IPS-18a (cell line): ENCODE data around the gene PPP1R14C.
"Not testable (repeated sequence)": the region's sequence is repeated elsewhere in the genome, so short reads cannot be mapped to it uniquely, and the experiment has no call there.

Experiments
- H3K27ac ChIP-seq: one replicate; pipeline ENCODE4 v1.5.1; 2013; ENCODE audit warnings: low read length
- H3K27me3 ChIP-seq: one replicate; pipeline ENCODE4 v1.6.1; 2013; ENCODE audit warnings: mild to moderate bottlenecking, low read length; ENCODE audit not compliant: control insufficient read depth, insufficient read depth
- H3K36me3 ChIP-seq: one replicate; pipeline ENCODE4 v1.6.1; 2013; ENCODE audit warnings: low read depth, low read length; ENCODE audit not compliant: control insufficient read depth
- H3K4me1 ChIP-seq: one replicate; pipeline ENCODE4 v1.6.1; 2013; ENCODE audit warnings: low read depth, low read length; ENCODE audit not compliant: control insufficient read depth
- H3K4me3 ChIP-seq: one replicate; pipeline ENCODE4 v1.5.1; 2013; ENCODE audit warnings: low read length
- H3K9ac ChIP-seq: one replicate; pipeline ENCODE4 v1.6.1; 2013; ENCODE audit warnings: mild to moderate bottlenecking, low read length, moderate library complexity
- H3K9me3 ChIP-seq: one replicate; pipeline ENCODE4 v1.6.1; 2013; ENCODE audit warnings: low read depth, low read length; ENCODE audit not compliant: control insufficient read depth

PPP1R14C gene

GRCh38 chr6:150118627-150119026 lies 24.2 kb upstream of the PPP1R14C start:
- no peaks in the 10 kb centered on the region for H3K4me1 ChIP-seq
- H3K9ac ChIP-seq: no peak overlapping the region
- no peaks in the 10 kb centered on the region for H3K36me3 ChIP-seq
- H3K27ac ChIP-seq: no peak overlapping the region
- no peaks in the 10 kb centered on the region for H3K27me3 ChIP-seq
- no peaks in the 10 kb centered on the region for H3K9me3 ChIP-seq
- no peak overlapping the region for H3K4me3 ChIP-seq

GRCh38 chr6:150119173-150119572 lies 23.7 kb upstream of the PPP1R14C start:
- H3K4me1 ChIP-seq: no peaks in the 10 kb centered on the region
- no peak overlapping the region for H3K4me3 ChIP-seq
- H3K27me3 ChIP-seq: no peaks in the 10 kb centered on the region
- no peak overlapping the region for H3K27ac ChIP-seq
- no peaks in the 10 kb centered on the region for H3K36me3 ChIP-seq
- H3K9me3 ChIP-seq: no peaks in the 10 kb centered on the region
- H3K9ac ChIP-seq: no peak overlapping the region

DNA sequence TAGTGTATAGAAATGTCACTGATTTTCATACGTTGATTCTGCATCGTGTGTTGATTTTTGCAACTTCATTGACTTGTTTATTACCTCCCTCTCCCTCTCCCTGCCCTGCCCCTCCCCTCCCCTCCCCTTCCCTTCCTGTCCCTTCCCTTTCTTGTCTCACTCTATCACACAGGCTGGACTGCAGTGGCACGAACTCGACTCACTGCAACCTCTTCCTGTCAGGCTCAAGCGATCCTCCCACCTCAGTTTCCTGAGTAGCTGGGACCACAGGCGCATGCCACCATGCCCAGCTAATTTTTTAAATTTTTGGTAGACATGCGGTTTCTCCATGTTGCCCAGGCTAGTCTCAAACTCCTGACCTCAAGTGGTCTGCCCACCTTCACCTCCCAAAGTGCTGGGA lies 19.2 kb upstream of the PPP1R14C start:
- H3K4me1 ChIP-seq: no peaks in the 10 kb centered on the region
- no peak overlapping the region for H3K4me3 ChIP-seq
- no peaks in the 10 kb centered on the region for H3K9me3 ChIP-seq
- H3K36me3 ChIP-seq: no peaks in the 10 kb centered on the region
- H3K27me3 ChIP-seq: no peaks in the 10 kb centered on the region
- no peak overlapping the region for H3K27ac ChIP-seq
- H3K9ac ChIP-seq: no peak overlapping the region

- H3K9ac ChIP-seq: no peak overlapping the region
- no peaks in the 10 kb centered on the region for H3K4me1 ChIP-seq
- H3K27me3 ChIP-seq: no peaks in the 10 kb centered on the region
- no peak overlapping the region for H3K27ac ChIP-seq
- no peaks in the 10 kb centered on the region for H3K9me3 ChIP-seq
- H3K4me3 ChIP-seq: no peak overlapping the region
- no peaks in the 10 kb centered on the region for H3K36me3 ChIP-seq
Measured at GRCh38 chr6:150124235-150124634, 18.6 kb upstream of the PPP1R14C start.

DNA sequence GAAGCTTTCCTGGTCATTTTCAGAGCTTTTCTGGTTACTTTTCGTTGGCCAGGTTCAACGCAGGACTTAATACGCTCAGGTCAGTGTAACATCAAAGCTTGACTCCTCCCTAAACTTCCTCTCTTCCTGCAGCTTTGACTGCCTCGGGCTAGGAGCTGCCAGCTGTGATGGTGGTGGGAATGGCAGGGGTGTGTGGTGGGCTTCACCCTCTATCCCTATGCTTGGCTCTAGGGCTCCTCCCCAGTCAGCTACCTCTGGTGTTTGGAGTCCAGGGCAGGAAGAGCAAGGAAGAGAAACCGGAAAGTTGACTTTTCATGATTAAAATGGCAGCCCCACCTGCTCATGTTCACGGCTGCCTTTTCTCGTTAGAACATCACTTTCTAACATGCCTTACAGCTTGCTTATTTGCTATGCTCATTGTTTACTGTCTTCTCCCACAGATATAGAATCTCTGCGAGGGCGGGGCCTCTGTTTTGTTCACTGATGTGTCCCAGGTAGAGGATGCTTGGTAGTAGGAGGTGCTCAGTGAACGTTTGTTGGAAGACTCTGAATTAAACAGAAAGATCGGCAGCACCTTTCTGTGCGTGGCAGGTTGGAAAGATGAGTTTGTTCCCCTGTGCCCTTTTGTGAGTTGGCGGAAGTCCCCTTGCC lies 16.1 kb upstream of the PPP1R14C start:
- no peak overlapping the region for H3K4me3 ChIP-seq
- H3K4me1 ChIP-seq: no peaks in the 10 kb centered on the region
- no peaks in the 10 kb centered on the region for H3K9me3 ChIP-seq
- no peak overlapping the region for H3K9ac ChIP-seq
- H3K27me3 ChIP-seq: no peaks in the 10 kb centered on the region
- no peak overlapping the region for H3K27ac ChIP-seq
- H3K36me3 ChIP-seq: no peaks in the 10 kb centered on the region

GRCh38 chr6:150128425-150128824 lies 14.4 kb upstream of the PPP1R14C start:
- no peaks in the 10 kb centered on the region for H3K9me3 ChIP-seq
- no peaks in the 10 kb centered on the region for H3K36me3 ChIP-seq
- no peaks in the 10 kb centered on the region for H3K4me1 ChIP-seq
- H3K4me3 ChIP-seq: no peak overlapping the region
- H3K27me3 ChIP-seq: no peaks in the 10 kb centered on the region
- H3K9ac ChIP-seq: no peak overlapping the region
- no peak overlapping the region for H3K27ac ChIP-seq

DNA sequence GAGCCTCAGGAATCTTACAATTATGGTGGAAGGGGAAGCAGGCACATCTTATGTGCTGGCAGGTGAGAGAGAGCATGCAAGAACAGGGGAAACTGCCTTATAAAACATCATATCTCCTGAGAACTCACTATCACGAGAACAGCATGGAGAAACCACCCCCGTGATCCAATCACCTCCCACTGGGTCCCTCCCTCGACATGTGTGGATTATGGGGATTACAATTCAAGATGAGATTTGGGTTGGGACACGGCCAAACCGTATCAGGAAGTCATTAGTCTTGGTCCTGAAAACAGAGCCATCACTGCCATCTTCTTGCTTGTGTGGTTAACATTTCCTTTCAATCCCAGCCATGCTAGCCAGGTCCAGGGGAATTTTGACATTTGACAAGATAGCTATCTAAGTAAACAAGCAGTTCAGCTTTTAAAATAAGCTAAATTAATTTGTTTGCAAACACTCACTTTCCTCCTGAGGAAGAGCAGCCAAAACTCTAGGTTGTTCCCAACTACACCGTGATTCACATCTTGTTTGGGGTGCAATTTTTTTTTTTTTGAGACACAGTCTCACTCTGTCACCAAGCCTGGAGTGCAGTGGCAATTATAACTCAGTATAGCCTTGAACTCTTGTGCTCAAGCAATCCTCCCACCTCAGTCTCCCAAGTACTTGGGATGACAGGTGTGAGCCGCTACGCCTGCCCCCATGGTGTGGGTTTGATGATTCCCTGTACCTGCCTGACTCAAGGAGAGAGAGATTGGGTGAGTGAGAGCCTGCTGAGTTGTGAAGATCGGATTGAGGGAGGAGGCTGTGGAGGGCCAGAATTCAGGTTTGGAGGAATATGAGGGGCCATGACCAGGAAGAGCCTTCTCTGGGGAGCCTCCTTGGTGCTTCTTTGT lies 13.0 kb upstream of the PPP1R14C start:
- H3K27ac ChIP-seq: no peak overlapping the region
- no peaks in the 10 kb centered on the region for H3K9me3 ChIP-seq
- H3K4me3 ChIP-seq: no peak overlapping the region
- no peaks in the 10 kb centered on the region for H3K4me1 ChIP-seq
- no peak overlapping the region for H3K9ac ChIP-seq
- H3K36me3 ChIP-seq: no peaks in the 10 kb centered on the region
- H3K27me3 ChIP-seq: no peaks in the 10 kb centered on the region

DNA sequence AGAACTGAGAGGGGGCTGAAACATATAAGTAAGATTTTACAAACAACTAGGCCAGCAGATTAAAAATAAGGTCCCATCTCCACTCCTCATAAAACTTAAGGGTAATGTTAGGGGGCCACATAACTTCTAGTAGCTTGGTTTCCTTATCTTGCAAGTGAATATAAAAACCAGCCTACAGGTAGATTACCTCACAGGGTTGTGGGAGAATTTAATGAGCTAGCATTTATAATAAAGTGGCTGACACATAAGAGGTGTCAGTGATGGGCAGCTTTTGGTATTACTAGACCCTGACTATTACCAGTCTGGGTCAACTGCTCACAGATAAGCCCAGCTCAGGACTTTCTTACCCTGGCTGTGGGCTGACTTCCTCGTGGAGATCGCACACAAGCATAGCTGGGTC lies 9.2 kb upstream of the PPP1R14C start:
- Histone ChIP-seq H3K27me3 (no peaks in the 10 kb centered on the region), H3K4me1 (no peaks in the 10 kb centered on the region), H3K27ac (no peak overlapping the region), H3K4me3 (no peak overlapping the region), H3K36me3 (no peaks in the 10 kb centered on the region), H3K9me3 (no peaks in the 10 kb centered on the region), H3K9ac (no peak overlapping the region)

- Histone ChIP-seq H3K27me3 (no peaks in the 10 kb centered on the region), H3K36me3 (no peaks in the 10 kb centered on the region), H3K9ac (no peak overlapping the region), H3K4me3 (no peak overlapping the region), H3K9me3 (no peaks in the 10 kb centered on the region), H3K4me1 (no peaks in the 10 kb centered on the region), H3K27ac (no peak overlapping the region)
Measured at GRCh38 chr6:150134280-150134920, 8.4 kb upstream of the PPP1R14C start.

GRCh38 chr6:150137711-150138110 lies 5.1 kb upstream of the PPP1R14C start:
- not testable (repeated sequence) for H3K4me3 ChIP-seq, H3K9ac ChIP-seq, H3K4me1 ChIP-seq, H3K9me3 ChIP-seq, H3K27ac ChIP-seq, H3K36me3 ChIP-seq
- peaks cover 29% of the 10 kb centered on the region for H3K27me3 ChIP-seq

- Histone ChIP-seq H3K4me1 (no peaks in the 10 kb centered on the region), H3K36me3 (no peaks in the 10 kb centered on the region), H3K27ac (no peak overlapping the region), H3K9me3 (no peaks in the 10 kb centered on the region), H3K27me3 (peaks cover 38% of the 10 kb centered on the region), H3K4me3 (no peak overlapping the region), H3K9ac (no peak overlapping the region)
Measured at GRCh38 chr6:150138638-150139037, 4.2 kb upstream of the PPP1R14C start.
